ENCODE data around the gene ESR1.
"Not testable (repeated sequence)": the region's sequence is repeated elsewhere in the genome, so short reads cannot be mapped to it uniquely, and the experiment has no call there.

Gene ESR1

DNA sequence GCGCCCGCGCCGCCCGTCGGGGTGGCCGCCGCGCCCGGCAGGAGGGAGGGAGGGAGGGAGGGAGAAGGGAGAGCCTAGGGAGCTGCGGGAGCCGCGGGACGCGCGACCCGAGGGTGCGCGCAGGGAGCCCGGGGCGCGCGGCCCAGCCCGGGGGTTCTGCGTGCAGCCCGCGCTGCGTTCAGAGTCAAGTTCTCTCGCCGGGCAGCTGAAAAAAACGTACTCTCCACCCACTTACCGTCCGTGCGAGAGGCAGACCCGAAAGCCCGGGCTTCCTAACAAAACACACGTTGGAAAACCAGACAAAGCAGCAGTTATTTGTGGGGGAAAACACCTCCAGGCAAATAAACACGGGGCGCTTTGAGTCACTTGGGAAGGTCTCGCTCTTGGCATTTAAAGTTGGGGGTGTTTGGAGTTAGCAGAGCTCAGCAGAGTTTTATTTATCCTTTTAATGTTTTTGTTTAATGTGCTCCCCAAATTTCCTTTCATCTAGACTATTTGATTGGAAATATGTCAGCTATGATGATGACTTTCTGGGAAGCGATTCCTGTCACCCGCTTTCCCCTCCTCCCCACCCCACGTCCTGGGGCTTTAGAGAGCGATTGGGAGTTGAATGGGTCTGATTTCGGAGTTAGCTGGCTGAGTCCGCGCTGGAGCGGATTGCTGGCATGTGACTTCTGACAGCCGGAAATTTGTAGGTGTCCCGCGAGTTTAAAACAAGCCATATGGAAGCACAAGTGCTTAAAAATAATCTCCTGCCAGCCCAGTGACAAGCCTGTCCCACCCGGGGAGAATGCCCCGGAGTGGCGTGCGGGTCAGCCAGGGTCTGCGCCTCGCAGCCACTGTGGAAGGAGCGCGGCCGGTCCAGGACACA lies 1.1 kb downstream of the ESR1 start:
- in situ Hi-C loops (cut with MboI; ENCODE audit: low sequenced_read_pairs): no loop called here

DNA sequence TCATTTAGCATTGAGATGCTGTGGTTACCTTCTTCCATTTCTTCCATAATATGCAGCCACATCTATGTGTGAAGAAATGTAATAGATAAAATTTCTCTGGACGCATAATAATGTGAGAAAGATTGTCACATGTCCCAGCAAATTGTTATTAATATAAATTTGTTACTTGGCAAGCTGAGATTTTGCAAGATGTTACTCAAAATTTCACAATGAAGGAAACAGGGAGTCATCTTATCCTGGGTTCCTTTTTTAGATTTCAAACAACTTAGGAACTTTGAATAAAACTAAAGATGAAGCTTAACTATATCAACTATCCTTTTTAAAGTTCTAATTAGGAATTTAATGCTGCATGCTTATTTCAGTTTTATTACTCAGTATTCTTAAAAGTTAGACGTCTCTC lies 3.6 kb downstream of the ESR1 start:
- in situ Hi-C loops (cut with MboI; ENCODE audit: low sequenced_read_pairs): no loop called here

DNA sequence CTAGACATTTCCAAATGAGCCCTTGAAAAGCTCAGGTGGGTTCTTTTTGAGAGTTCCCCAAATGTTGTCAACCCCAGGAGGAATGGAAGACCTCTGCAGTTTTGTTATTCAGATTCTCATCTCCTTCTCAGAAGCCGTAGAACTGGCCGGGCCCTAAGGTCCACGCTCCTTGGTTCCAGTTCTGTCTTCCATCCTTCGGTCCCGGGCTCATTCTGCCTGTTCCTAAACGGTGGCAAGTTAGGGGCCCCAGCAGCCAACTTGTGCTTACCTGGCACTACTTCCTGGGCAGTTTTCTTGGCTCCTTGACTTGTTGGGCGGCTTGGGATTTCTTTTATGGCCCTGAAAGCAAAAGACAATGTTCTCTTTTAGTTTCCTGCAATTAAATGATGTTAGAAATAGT lies 6.4 kb downstream of the ESR1 start:
- in situ Hi-C loops (cut with MboI; ENCODE audit: low sequenced_read_pairs): no loop called here

DNA sequence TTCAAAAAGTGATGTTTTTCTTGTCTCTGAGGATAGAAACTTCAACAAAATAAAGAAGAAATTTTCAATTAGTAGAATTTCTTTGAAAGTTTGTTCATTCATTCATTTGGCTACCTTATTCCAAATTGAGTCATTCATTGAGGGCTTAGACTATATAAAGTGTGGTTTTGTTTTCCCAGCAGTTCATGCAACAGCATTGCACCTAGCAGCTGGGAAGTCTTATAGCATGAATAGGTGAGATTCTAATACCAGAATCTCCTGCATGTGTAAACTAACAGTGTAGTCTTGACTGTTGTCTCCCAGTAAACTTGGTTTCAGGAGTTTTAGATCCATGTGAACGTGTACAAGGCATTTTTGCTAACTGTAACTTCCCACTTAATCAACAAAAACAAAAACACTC lies 7.1 kb downstream of the ESR1 start:
- in situ Hi-C loops (cut with MboI; ENCODE audit: low sequenced_read_pairs): no loop called here

DNA sequence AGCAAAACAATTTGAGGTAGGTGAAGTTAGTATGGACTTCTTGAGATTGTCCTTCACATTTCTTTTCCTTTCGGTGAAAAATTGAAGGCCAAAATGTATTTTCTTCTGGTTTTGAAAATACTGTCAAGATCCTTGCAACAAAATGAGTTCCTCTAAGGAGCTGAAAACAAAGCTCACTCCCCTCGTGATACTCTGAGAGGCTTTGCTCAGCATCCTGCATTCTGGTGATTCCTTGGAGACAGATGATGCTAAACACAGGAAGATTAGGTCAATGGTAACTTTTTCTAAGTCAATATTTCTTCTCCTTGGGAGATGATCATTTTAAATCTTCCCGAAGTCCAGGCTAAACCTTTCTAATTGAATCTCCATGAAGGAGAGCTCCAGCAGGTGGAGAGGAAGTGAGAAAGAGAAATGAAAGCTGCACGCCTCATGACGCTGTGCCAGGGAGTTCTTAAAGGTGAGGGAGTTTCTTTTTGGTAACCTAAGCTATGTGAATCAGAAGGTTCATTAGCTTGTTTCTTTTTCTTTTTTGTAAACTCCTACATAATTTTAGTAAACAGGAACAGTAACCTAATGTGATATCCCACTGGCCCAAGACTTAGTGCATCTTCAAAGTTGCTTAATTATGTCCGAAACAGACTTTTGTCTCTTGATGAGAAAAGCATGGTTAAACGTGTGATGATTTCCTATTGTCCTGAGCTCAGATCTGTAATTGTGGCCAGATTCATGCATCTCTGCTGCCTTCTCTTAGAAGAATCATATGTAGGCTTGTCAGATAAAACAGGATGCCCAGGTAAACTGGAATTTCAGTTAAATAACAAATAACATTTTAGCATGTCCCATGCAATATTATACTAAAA lies 15.0 kb downstream of the ESR1 start:
- in situ Hi-C loops (cut with MboI; ENCODE audit: low sequenced_read_pairs): no loop called here

DNA sequence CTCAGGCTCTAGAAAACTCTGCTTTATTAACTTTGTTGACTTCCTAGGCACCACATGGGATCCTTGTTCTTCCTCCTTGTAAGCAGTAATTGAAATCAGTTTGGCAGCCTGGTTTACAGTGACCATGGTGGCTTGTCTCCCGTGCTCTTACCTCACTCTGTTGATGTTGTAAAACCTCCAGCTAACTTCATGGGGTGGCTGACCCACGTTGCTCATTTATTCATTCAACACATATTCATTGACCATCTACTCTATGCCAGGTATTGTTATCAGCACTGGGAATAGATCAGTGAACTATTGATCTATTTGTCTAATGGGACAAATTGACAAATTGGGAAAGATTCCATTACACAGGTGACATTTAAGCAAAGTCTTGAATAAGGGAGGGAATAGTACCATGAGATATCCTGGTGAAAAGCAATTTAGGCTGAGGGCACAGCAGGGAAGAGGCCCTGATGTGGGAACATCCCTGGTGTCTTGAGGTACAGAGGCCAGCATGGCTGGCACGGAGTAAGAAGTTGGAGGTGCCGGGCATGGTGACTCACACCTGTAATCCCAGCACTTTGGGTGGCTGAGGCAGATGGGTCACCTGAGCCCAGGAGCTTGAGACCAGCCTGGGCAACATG lies 19.1 kb downstream of the ESR1 start:
- in situ Hi-C loops (cut with MboI; ENCODE audit: low sequenced_read_pairs): no loop called here

DNA sequence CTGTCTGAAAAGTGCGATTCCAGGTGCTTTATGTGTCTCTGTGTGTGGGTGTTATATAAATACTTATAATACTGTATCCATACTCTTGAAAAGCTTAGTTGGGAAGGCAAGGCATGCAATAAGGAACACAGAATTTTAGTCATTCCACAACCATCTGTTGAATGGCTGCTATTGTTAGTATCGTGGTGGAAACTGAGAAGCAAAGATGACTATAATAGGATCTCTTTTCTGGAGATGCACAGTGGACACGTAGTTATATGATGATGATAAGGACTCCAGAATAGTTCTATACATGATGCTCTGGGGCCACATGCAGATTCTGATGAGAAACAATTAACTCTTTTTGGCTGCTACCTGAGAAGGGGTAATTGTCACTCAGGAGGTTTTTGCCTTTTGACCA lies 25.2 kb downstream of the ESR1 start:
- in situ Hi-C loops (cut with MboI; ENCODE audit: low sequenced_read_pairs): no loop called here

DNA sequence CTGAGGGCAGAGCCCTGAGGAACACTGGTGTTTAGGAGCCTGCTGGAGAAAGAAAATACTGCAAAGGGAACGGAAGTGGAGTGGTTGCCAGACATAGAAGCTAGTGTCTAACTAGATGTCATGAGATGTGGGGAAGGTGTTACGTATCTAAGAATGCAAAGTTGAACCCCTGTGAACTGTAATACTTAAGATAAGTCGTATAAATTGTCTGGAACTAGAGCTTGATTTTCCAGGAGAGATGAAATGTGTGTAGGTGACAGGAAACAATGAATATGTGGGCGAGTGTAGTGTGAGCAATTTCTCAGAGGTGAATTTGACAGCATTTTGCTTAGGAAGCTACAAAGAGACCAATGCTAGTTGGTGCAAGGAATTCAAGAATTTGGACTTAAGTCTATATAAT lies 27.9 kb downstream of the ESR1 start:
- in situ Hi-C loops (cut with MboI; ENCODE audit: low sequenced_read_pairs): no loop called here

DNA sequence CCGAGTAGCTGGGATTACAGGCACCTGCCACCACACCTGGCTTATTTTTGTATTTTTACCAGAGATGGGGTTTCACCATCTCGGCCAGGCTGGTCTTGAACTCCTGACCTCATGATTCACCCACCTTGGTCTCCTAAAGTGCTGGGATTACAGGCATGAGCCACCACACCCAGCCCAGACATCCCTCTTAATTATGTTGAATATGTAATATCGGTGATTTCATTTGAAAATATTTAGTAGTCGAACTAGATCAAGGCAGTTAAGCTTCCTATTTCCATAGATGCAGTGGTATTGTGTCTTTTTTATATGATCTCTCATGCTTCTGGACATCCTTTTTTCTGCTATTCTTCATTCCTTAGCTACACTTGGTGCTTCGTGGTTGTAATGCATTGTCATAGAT lies 29.7 kb downstream of the ESR1 start:
- in situ Hi-C loops (cut with MboI; ENCODE audit: low sequenced_read_pairs): no loop called here

DNA sequence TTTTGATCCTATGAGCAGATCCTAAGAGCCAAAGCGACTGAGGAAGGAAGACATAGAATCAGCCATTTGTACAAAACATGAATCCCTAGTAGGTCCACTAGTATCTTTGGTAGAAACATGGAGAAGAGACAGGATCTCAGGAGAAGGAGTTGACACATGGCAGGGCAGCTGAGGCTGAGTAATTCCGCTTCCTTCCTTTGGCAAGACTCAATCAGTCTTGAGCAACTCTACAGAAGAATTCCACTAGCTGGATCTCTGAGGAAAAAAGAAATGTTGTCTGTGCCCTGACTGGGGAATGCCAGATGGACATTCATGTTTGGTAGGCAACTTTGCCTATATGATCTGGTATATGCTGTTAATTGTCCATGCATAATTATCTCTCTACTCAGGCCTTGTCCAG lies 35.3 kb downstream of the ESR1 start:
- in situ Hi-C loops (cut with MboI; ENCODE audit: low sequenced_read_pairs): no loop called here

DNA sequence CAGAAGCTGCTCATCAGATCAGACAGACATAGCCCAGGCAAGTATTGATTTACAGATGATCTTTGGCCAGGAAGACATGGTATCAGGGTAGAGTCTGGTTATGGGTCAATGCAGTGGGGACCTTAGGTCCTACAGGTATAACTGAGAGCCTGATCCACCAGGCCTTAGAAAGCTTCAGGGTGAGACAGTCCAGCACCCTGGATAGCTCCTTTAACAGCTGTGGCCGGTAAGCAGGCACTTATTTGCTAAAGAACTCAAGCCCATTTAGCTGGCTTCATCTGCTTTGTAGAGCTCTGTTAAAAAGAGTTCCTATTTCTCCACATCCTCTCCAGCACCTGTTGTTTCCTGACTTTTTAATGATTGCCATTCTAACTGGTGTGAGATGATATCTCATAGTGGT lies 39.6 kb downstream of the ESR1 start:
- in situ Hi-C loops (cut with MboI; ENCODE audit: low sequenced_read_pairs): no loop called here

DNA sequence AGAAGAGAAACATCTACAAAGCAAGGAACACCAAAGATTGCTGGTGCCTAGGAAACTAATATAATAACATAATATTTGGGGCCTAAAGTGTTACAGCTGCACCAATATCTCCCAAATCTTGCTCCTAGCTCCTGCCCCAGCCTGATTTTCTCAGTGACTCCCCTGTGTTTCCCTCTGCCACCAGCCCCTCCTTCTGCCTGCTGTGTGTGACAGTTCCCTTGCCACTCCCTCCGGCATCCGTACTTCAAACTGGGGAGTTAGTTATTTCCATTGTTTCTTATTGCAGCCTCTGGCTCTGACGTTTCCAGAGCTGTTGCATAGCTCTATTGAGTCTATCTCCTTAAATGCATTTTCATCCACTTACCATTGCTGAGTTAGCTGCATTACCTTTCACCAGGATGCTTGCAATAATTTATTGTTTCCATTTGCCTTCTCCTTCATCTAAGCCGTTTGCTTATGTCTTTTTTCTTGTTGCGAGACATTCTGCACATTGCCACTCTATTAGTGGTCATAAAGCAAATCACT lies 43.1 kb downstream of the ESR1 start:
- in situ Hi-C loops (cut with MboI; ENCODE audit: low sequenced_read_pairs): no loop called here

DNA sequence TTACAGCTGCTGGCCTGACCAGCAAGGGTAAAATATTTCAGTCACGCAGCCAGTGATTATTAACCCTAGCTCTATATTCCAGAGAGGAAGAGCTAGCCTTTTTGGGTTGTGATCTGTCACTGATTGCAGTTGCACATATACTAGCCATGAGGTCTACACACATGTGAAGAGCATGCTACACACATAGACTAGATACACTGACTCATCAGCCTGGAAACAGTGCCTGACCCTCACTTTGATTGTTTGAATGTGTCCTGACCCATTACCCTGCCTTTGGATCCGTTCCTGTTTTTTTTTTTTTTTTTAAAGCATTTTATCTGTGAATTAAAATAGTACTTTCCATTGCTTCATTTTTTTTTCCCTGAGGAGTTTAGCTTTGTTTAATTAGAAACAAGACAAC lies 50.8 kb downstream of the ESR1 start:
- in situ Hi-C loops (cut with MboI; ENCODE audit: low sequenced_read_pairs): no loop called here

DNA sequence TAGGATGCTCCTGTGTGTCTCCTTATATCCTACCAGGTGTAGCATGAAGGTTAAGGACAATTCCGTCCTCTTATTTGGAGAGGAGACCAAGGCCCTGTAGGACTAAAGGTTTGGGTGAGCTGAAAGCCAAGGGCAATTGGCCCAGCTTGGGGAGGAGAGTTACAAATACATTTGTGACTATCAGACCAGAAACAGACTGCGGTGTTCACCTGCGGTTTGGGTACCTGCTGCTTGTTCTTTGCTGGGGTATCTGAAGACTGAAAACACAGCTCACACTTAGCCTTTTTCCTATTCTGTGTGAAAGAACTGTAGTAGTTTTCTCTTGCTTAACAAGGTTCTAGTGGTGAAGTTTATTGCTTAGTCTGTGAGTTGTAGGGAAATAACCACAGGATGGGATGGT lies 55.0 kb downstream of the ESR1 start:
- in situ Hi-C loops (cut with MboI; ENCODE audit: low sequenced_read_pairs): no loop called here

DNA sequence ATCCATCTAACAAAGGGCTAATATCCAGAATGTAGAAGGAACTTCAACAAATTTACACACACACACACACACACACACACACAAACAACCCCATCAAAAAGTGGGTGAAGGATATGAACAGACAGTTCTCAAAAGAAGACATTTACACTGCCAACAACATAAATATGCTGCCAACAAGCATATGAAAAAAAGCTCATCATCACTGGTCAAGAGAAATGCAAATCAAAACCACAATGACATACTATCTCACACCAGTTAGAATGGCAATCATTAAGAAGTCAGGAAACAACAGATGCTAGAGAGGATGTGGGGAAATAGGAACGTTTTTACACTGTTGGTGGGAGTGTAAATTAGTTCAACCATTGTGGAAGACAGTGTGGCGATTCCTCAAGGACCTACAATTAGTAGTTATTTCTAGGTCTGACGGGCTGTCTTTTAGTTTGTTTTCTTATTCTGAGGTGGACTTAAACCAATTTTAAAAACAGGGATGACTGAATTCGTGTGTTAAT lies 59.9 kb downstream of the ESR1 start:
- in situ Hi-C loops (cut with MboI; ENCODE audit: low sequenced_read_pairs): not testable (repeated sequence)

DNA sequence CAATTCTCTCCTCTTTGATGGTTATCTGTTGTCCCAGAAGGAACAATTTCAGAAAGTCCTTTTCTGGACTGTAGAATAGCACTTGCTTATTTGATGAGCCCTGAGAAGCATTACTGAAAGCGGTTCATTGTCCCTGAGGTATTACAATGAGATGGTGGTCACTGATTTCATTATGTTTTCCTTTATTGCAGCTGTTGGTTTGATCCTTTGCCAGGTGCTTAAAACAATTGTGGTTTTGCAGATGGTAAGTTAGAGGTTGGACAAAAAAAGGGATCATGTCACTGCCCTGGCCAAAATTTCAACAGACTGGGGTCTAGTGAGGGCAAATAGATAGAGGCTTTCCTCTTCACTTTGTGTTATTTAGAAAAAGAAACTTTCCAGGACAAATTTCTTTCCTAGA lies 61.9 kb downstream of the ESR1 start:
- in situ Hi-C loops (cut with MboI; ENCODE audit: low sequenced_read_pairs): no loop called here

DNA sequence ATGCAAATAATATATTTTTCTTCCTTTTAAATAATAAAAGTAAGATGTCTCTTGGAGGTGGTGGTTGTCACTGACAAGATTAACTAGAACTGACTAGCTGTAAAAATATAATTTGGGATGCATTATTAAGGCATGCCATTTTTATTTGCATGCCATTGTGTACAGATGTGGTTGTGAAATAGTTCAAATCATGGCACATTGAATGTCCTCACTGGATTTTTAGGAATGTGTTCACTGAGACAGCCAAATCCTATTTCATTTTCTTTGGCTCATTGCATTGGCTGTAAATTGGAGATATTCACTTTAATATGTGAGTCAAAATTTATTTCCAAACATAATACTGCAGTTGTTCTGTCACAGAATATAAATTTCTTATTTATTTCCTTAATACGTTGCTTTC lies 62.3 kb downstream of the ESR1 start:
- in situ Hi-C loops (cut with MboI; ENCODE audit: low sequenced_read_pairs): no loop called here

DNA sequence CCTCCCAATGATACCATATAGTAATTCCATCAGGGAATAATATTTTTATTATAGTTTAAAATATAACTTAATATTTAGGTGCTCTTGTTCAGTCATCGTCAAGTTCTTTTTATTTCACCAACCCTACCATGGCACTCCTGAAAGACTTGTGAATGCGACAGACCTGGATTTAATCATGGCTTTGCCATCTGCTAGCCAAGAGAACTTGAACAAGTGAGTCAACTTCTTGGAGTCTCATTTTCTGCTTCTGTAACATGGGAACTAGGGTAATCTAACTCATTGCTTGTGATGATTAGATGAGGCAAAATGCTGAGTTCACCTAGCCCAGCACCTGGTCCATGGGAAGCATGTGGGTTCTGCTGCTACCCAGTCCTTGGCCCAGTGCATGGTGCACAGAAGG lies 62.9 kb downstream of the ESR1 start:
- in situ Hi-C loops (cut with MboI; ENCODE audit: low sequenced_read_pairs): no loop called here

DNA sequence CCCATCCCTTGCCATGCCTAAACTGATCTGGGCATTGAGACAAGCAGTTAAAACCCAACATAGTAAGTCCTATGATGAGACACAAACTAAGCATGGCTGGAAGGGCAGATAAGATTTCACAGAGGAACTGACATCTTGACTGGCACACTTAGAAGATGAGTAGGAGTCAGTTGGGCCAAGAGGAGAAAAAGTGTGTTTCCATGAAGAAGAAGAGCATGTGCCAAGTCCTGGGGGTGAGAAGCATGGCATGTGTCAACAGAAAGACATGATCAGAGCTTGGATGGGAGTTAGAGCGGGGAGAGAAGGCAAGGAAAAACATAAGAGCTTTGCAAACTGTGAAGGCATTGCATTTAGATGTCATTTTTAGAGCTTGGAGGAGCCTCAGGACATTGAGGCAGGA lies 68.0 kb downstream of the ESR1 start:
- in situ Hi-C loops (cut with MboI; ENCODE audit: low sequenced_read_pairs): no loop called here

DNA sequence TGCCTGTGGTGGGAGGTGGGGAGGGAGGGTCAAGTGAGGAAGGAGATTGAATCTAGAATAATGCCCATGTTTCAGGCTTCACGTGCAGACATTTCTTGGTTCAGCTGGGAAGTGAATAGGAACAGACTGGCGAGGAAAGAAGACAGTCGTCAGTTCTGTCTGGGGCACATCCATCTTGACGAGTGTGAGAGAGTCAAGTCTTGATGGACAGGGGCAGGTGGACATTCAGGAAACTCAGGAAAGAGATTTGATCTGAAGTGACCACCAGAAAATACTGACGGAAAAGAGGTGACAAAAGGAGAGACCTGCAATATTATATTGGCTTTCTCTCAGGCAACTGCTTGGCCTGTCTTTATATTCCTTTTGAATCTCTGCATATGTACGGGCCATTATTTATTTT lies 68.6 kb downstream of the ESR1 start:
- in situ Hi-C loops (cut with MboI; ENCODE audit: low sequenced_read_pairs): no loop called here

DNA sequence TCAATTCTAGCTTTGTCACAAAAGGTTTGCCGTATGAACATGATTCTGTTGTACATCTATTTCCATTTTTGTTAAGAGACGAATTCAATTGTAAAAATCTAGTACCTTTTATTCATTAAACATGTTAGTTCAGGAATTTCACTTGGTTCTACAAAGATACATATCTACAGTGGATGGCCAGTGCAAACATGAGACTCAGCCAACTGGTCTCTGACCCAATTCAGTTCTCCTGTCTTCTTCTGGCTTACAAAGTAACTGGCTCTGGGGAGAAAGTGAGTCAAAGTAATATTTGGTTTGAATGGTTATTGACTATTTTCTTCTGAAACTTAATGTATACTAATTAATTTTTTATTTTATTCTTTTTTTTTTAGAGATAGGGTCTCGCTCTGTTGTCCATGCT lies 70.0 kb downstream of the ESR1 start:
- in situ Hi-C loops (cut with MboI; ENCODE audit: low sequenced_read_pairs): no loop called here

All from HL-60/S4 (cell line).